ENCODE measurements around the gene C2CD4D. TPM values are rescaled to one million over a fixed set of nuclear protein-coding genes. Genes with fewer than 3 reads are reported as not detected.
"Not testable (repeated sequence)": the region's sequence is repeated elsewhere in the genome, so short reads cannot be mapped to it uniquely, and the experiment has no call there.

C2CD4D gene
- total and polyA plus RNA-seq, 2 donors (not counting 1 experiment from before 2014, with no cell fraction given) = 0.07 TPM; not detected in 1

DNA sequence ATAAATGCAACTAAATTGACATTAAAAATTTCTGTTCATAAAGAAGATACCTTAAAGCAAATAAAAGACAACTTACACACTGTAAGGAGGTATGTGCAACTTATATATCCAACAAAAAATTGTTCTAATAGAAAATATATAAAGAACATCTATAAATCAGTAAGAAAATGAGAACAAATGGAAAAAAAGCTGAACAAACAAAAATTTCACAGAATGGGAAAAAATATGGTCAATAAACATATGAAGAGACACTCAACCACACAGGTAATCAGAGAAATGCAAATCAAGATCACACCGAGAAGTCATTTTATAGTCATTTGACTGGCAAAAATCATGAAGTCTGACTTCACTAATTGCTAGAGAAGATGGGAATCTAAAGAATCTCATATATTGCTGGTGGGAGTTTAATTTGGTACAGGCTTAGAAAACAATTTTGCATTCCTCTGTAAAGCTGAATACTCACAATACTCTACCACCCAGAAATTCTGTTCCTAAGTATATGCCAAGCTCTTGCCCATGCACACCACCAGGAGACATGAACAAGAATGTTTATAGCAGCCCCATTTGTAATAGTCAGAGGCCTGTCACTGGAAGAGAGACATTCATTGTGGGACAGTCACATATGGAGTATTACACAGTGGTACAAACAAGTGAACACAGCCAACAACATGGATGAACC is 35.9 kb upstream of the C2CD4D start:
- ChIA-PET CTCF (interaction anchor here (0.7 kb wide), 1 partner anchor 179 kb away, joined by 3 read pairs; no protein-coding TSS in a partner anchor), POLR2A (no interaction called here)
- H3K4me2 ChIP-seq (replicated peaks; ENCODE audit: low read depth, low read length, poor library complexity, severe bottlenecking) = no peak overlapping the region
- Mint-ChIP-seq H3K4me3 (no peak overlapping the region), H3K27ac (no peak overlapping the region), H3K27me3 (no peaks in the 10 kb centered on the region), H3K4me1 (no peaks in the 10 kb centered on the region), H3K9me3 (ENCODE audit: insufficient read depth) (no peaks in the 10 kb centered on the region)
- no peak overlapping the region for H2AFZ ChIP-seq (ENCODE audit: insufficient read depth, low read depth, low read length, poor library complexity, severe bottlenecking)
- H3K4me1 ChIP-seq (ENCODE audit: control insufficient read depth in 2 of 2, insufficient read depth in 2 of 2, low read length in 2 of 2) = no peaks in the 10 kb centered on the region
- H3K27me3 ChIP-seq (replicated peaks in 1 of 4; ENCODE audit: control extremely low read depth in 1 of 4, control insufficient read depth in 3 of 4, insufficient read depth in 4 of 4, low read length in 3 of 4) = no peaks in the 10 kb centered on the region
- intact Hi-C loops (cut with micrococcal nuclease) = no loop called here
- no peaks in the 10 kb centered on the region for H3K79me2 ChIP-seq (ENCODE audit: control insufficient read depth, insufficient read depth, low read length)
- H3K9ac ChIP-seq (ENCODE audit: low read length) = no peak overlapping the region
- no peaks in the 10 kb centered on the region for H4K20me1 ChIP-seq (ENCODE audit: control insufficient read depth, insufficient read depth, low read length, poor library complexity, severe bottlenecking)
- WGBS (ENCODE audit: insufficient coverage) = no CpG with 5 or more reads among the region's 1 CpG
- peaks cover 0 to 6% of the 10 kb centered on the region in 2 experiments for H3K36me3 ChIP-seq (replicated peaks in 1 of 2; ENCODE audit: control extremely low read depth in 1 of 2, control insufficient read depth in 1 of 2, extremely low read depth in 1 of 2, insufficient read depth in 2 of 2, low read length in 1 of 2)
- no peak for TF ChIP-seq EZH2 (IDR thresholded peaks at IDR 0.05; ENCODE audit: borderline replicate concordance, insufficient read depth, low read depth, low read length, poor library complexity, severe bottlenecking)
- TF ChIP-seq, protein P1, sequence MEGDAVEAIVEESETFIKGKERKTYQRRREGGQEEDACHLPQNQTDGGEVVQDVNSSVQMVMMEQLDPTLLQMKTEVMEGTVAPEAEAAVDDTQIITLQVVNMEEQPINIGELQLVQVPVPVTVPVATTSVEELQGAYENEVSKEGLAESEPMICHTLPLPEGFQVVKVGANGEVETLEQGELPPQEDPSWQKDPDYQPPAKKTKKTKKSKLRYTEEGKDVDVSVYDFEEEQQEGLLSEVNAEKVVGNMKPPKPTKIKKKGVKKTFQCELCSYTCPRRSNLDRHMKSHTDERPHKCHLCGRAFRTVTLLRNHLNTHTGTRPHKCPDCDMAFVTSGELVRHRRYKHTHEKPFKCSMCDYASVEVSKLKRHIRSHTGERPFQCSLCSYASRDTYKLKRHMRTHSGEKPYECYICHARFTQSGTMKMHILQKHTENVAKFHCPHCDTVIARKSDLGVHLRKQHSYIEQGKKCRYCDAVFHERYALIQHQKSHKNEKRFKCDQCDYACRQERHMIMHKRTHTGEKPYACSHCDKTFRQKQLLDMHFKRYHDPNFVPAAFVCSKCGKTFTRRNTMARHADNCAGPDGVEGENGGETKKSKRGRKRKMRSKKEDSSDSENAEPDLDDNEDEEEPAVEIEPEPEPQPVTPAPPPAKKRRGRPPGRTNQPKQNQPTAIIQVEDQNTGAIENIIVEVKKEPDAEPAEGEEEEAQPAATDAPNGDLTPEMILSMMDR (IDR thresholded peaks at IDR 0.05) = no peak
- no peak for ATAC-seq (ENCODE audit: low read depth)
- H3K4me3 ChIP-seq (ENCODE audit: control extremely low read depth in 1 of 5, extremely low read depth in 1 of 5, insufficient read depth in 1 of 5, low read depth in 2 of 5, low read length in 4 of 5) = no peak overlapping the region
- H3K27ac ChIP-seq (ENCODE audit: low read length in 2 of 2) = no peak overlapping the region
- DNase-seq = no peak
- H3K9me3 ChIP-seq (ENCODE audit: control extremely low read depth in 1 of 3, control insufficient read depth in 2 of 3, insufficient read depth in 1 of 3, low read length in 2 of 3) = no peaks in the 10 kb centered on the region

DNA sequence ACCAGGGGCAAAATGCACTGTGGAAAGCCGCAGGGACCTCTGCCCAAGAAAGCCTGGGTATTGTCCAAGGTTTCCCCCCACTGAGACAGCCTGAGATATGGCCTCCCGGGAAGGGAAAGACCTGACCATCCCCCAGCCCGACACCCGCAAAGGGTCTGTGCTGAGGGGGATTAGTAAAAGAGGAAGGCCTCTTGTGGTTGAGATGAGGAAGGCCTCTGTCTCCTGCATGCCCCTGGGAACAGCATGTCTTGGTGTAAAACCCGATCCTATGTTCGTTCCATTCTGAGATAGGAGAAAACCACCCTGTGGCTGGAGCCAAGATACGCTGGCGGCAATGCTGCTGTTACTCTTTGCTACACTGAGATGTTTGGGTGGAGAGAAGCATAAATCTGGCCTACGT is 33.2 kb upstream of the C2CD4D start:
- CTCF ChIA-PET; H3K9me3 Mint-ChIP-seq (ENCODE audit: insufficient read depth); H4K20me1 ChIP-seq (ENCODE audit: control insufficient read depth, insufficient read depth, low read length, poor library complexity, severe bottlenecking); H3K4me3 Mint-ChIP-seq; ATAC-seq (ENCODE audit: low read depth); H3K27me3 Mint-ChIP-seq; H3K4me1 ChIP-seq (ENCODE audit: control insufficient read depth in 2 of 2, insufficient read depth in 2 of 2, low read length in 2 of 2); H3K27me3 ChIP-seq (replicated peaks in 1 of 4; ENCODE audit: control extremely low read depth in 1 of 4, control insufficient read depth in 3 of 4, insufficient read depth in 4 of 4, low read length in 3 of 4); H3K9me3 ChIP-seq (ENCODE audit: control extremely low read depth in 1 of 3, control insufficient read depth in 2 of 3, insufficient read depth in 1 of 3, low read length in 2 of 3); H3K4me2 ChIP-seq (replicated peaks; ENCODE audit: low read depth, low read length, poor library complexity, severe bottlenecking); H3K4me3 ChIP-seq (ENCODE audit: control extremely low read depth in 1 of 5, extremely low read depth in 1 of 5, insufficient read depth in 1 of 5, low read depth in 2 of 5, low read length in 4 of 5); POLR2A ChIA-PET; H3K9ac ChIP-seq (ENCODE audit: low read length); H2AFZ ChIP-seq (ENCODE audit: insufficient read depth, low read depth, low read length, poor library complexity, severe bottlenecking); DNase-seq; intact Hi-C loops (cut with micrococcal nuclease); H3K27ac Mint-ChIP-seq; H3K36me3 ChIP-seq (replicated peaks in 1 of 2; ENCODE audit: control extremely low read depth in 1 of 2, control insufficient read depth in 1 of 2, extremely low read depth in 1 of 2, insufficient read depth in 2 of 2, low read length in 1 of 2); H3K4me1 Mint-ChIP-seq; H3K27ac ChIP-seq (ENCODE audit: low read length in 2 of 2); H3K79me2 ChIP-seq (ENCODE audit: control insufficient read depth, insufficient read depth, low read length): not testable (repeated sequence)
- 23% methylated on average over 5 of the region's 9 CpGs for WGBS (ENCODE audit: insufficient coverage)
